H9 (cell line): ENCODE data around the gene PSTPIP1. TPM values are rescaled to one million over a fixed set of nuclear protein-coding genes. Genes with fewer than 3 reads are reported as not detected.

Experiments used
- DNase-seq: peaks from one replicate; pipeline ENCODE4 v3.0.0-alpha.2; 2017
- H2AFZ ChIP-seq: one replicate; pipeline ENCODE4 v1.6.1; 2013; ENCODE audit warnings: mild to moderate bottlenecking, low read length, control low read depth, moderate library complexity
- H2AK5ac ChIP-seq: 2 replicates; pipeline ENCODE4 v1.6.1; 2013; ENCODE audit warnings: low read length, control low read depth, mixed read lengths; ENCODE audit not compliant: insufficient read length
- H2BK120ac ChIP-seq: one replicate; pipeline ENCODE4 v1.6.1; 2013; ENCODE audit warnings: low read depth, mild to moderate bottlenecking, low read length, control low read depth, inconsistent platforms; ENCODE audit not compliant: poor library complexity, severe bottlenecking
- H2BK12ac ChIP-seq: 2 replicates; pipeline ENCODE4 v1.6.1; 2013; ENCODE audit warnings: low read length, control low read depth, mixed read lengths, low read depth; ENCODE audit not compliant: insufficient read length
- H2BK15ac ChIP-seq: 2 replicates; pipeline ENCODE4 v1.6.1; 2013; ENCODE audit warnings: low read depth, low read length, control low read depth
- H2BK20ac ChIP-seq: one replicate; pipeline ENCODE4 v1.6.1; 2013; ENCODE audit warnings: low read depth, mild to moderate bottlenecking, low read length, control low read depth, inconsistent platforms; ENCODE audit not compliant: poor library complexity, severe bottlenecking
- H2BK5ac ChIP-seq: 2 replicates; pipeline ENCODE4 v1.6.1; 2013; ENCODE audit warnings: low read length, control low read depth, mixed read lengths; ENCODE audit not compliant: insufficient read length
- H3K14ac ChIP-seq: 2 replicates; pipeline ENCODE4 v1.6.1; 2013; ENCODE audit warnings: low read length, control low read depth; ENCODE audit not compliant: insufficient read depth
- H3K18ac ChIP-seq: 2 replicates; pipeline ENCODE4 v1.6.1; 2013; ENCODE audit warnings: low read depth, mild to moderate bottlenecking, mixed read lengths, low read length, control low read depth; ENCODE audit not compliant: insufficient read length
- H3K23ac ChIP-seq: 2 replicates; pipeline ENCODE4 v1.6.1; 2013; ENCODE audit warnings: low read length, control low read depth, mixed read lengths, low read depth; ENCODE audit not compliant: insufficient read length
- H3K23me2 ChIP-seq: 2 replicates; pipeline ENCODE4 v1.6.1; 2013; ENCODE audit warnings: low read depth, mild to moderate bottlenecking, mixed read lengths, low read length, control low read depth; ENCODE audit not compliant: insufficient read length, poor library complexity, severe bottlenecking
- H3K27ac ChIP-seq: 2 replicates; pipeline ENCODE4 v1.5.1; 2013; ENCODE audit warnings: low read length, control low read depth, mixed read lengths, low read depth; ENCODE audit not compliant: insufficient read length
- H3K27me3 ChIP-seq: 2 replicates; pipeline ENCODE4 v1.6.1; 2013; ENCODE audit warnings: low read length, control low read depth, inconsistent platforms; ENCODE audit not compliant: insufficient read depth
- H3K4ac ChIP-seq: 2 replicates; pipeline ENCODE4 v1.6.1; 2013; ENCODE audit warnings: low read depth, mild to moderate bottlenecking, control low read depth, inconsistent platforms, low read length, moderate library complexity
- H3K4me1 ChIP-seq: 2 replicates; pipeline ENCODE4 v1.6.1; 2013; ENCODE audit warnings: low read length, control low read depth, inconsistent platforms; ENCODE audit not compliant: insufficient read depth
- H3K4me2 ChIP-seq: 2 replicates; pipeline ENCODE4 v1.6.1; 2013; ENCODE audit warnings: low read length, control low read depth, mixed read lengths; ENCODE audit not compliant: insufficient read length, insufficient read depth
- H3K56ac ChIP-seq: 2 replicates; pipeline ENCODE4 v1.6.1; 2013; ENCODE audit warnings: low read depth, mild to moderate bottlenecking, mixed read lengths, low read length, control low read depth; ENCODE audit not compliant: insufficient read length
- H3K79me1 ChIP-seq: 2 replicates; pipeline ENCODE4 v1.6.1; 2013; ENCODE audit warnings: low read depth, mild to moderate bottlenecking, moderate library complexity, low read length, control low read depth, inconsistent platforms; ENCODE audit not compliant: insufficient read depth, poor library complexity, severe bottlenecking
- H3K79me2 ChIP-seq: 2 replicates; pipeline ENCODE4 v1.6.1; 2013; ENCODE audit warnings: low read length, control low read depth, inconsistent platforms; ENCODE audit not compliant: insufficient read depth
- H3K9ac ChIP-seq: 2 replicates; pipeline ENCODE4 v1.6.1; 2013; ENCODE audit warnings: low read length, control low read depth, mixed read lengths; ENCODE audit not compliant: insufficient read length; ENCODE audit errors: extremely low read depth
- H3K9me3 ChIP-seq: one replicate; pipeline ENCODE4 v1.6.1; 2013; ENCODE audit warnings: low read depth, low read length, inconsistent platforms; ENCODE audit not compliant: control insufficient read depth
- H3T11ph ChIP-seq: one replicate; pipeline ENCODE4 v1.6.1; 2013; ENCODE audit warnings: mild to moderate bottlenecking, low read length, control low read depth, inconsistent platforms
- H4K20me1 ChIP-seq: one replicate; pipeline ENCODE4 v1.6.1; 2013; ENCODE audit not compliant: control insufficient read depth, insufficient read length, insufficient read depth
- H4K5ac ChIP-seq: 2 replicates; pipeline ENCODE4 v1.6.1; 2013; ENCODE audit warnings: low read depth, mild to moderate bottlenecking, mixed read lengths, low read length, control low read depth; ENCODE audit not compliant: insufficient read length
- H4K8ac ChIP-seq: replicated peaks from 2 replicates; pipeline ENCODE4 v1.6.1; 2013; ENCODE audit warnings: low read length, control low read depth, mixed read lengths, low read depth; ENCODE audit not compliant: insufficient read length
- H4K91ac ChIP-seq: 2 replicates; pipeline ENCODE4 v1.6.1; 2013; ENCODE audit warnings: low read depth, mild to moderate bottlenecking, moderate library complexity, mixed read lengths, low read length, control low read depth; ENCODE audit not compliant: insufficient read length
- H3K27ac Mint-ChIP-seq, 3 experiments: 2 replicates in 2 of 3; 3 replicates in 1 of 3; pipeline ENCODE4 v1.8.0; 2020 to 2021; ENCODE audit warnings: mixed read lengths in 3 of 3, mild to moderate bottlenecking in 1 of 3, moderate library complexity in 1 of 3
- H3K27me3 Mint-ChIP-seq: 2 replicates; pipeline ENCODE4 v1.8.0; 2021; ENCODE audit warnings: low read depth, mild to moderate bottlenecking, moderate library complexity, mixed read lengths
- H3K36me3 Mint-ChIP-seq, 3 experiments: 2 replicates in 2 of 3; 3 replicates in 1 of 3; pipeline ENCODE4 v1.8.0; 2020 to 2021; ENCODE audit warnings: low read depth in 3 of 3, mixed read lengths in 3 of 3; ENCODE audit not compliant: insufficient read depth in 1 of 3
- H3K4me1 Mint-ChIP-seq, 2 experiments: 2 replicates each; pipeline ENCODE4 v1.8.0; 2020; ENCODE audit warnings: mixed read lengths in 2 of 2
- H3K4me3 Mint-ChIP-seq, 2 experiments: 2 replicates in 1 of 2; 3 replicates in 1 of 2; pipeline ENCODE4 v1.8.0; 2020 to 2021; ENCODE audit warnings: mild to moderate bottlenecking in 2 of 2, mixed read lengths in 2 of 2, moderate library complexity in 1 of 2
- H3K9me3 Mint-ChIP-seq, 2 experiments: 2 replicates in 1 of 2; 3 replicates in 1 of 2; pipeline ENCODE4 v1.8.0; 2020; ENCODE audit warnings: mild to moderate bottlenecking in 2 of 2, mixed read lengths in 2 of 2, moderate library complexity in 1 of 2
- WGBS: extraction: QIAGEN DNeasy Blood & Tissue Kit; methylation state at CpG from one replicate; pipeline ENCODE4 v1.1.7; 2013; ENCODE audit warnings: missing lambda C conversion rate, low lambda C conversion rate, mixed read lengths; ENCODE audit not compliant: insufficient read length; ENCODE audit errors: extremely low coverage; 5-methylcytosine and 5-hydroxymethylcytosine counted together
- total RNA-seq: library from RNA; stranded (reverse); gene quantifications from 2 replicates; pipeline ENCODE4 v1.2.1, GENCODE V29; 2021
- TF ChIP-seq, protein P1 (sequence below): fragments of 200-600 bp; sonication (generic); conservative IDR thresholded peaks from 3 replicates; pipeline ENCODE4 v1.8.0; 2021; ENCODE audit warnings: antibody characterized with exemption, mild to moderate bottlenecking

The PSTPIP1 gene
- total RNA-seq, 1 experiment from 2014 or later, result 1.8 TPM

DNA sequence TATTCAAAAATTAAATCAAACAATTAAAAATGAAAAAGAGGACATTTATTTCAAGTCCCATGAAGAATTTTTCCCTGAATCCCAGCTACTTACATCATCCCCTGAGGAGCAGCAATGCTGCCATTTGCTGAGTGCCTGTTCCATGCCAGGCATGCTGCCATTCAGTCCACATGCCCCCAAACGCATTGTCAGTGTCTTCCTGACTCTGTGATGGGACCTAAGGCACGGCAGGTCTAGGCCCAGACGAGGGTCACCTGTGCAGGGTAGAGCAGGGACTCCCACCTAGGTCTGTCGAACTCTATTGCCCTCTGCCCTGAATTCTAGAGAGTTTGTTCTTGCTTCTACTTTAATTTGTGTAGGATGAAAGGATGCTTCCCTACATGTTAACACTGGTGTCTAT lies 7.0 kb downstream of the PSTPIP1 start:
- no peak for DNase-seq
- Histone ChIP-seq H3K23ac (no peak overlapping the region), H3K27ac (no peak overlapping the region), H3K14ac (no peak overlapping the region), H2BK120ac (no peak overlapping the region), H3K4me2 (no peak overlapping the region), H4K5ac (no peak overlapping the region), H3K9me3 (no peaks in the 10 kb centered on the region), H3K79me1 (no peaks in the 10 kb centered on the region), H4K91ac (no peak overlapping the region), H3K9ac (no peak overlapping the region), H2AK5ac (no peak overlapping the region), H3K18ac (no peak overlapping the region), H3K56ac (no peak overlapping the region), H3K27me3 (no peaks in the 10 kb centered on the region), H3K23me2 (no peaks in the 10 kb centered on the region), H4K20me1 (no peaks in the 10 kb centered on the region), H2BK15ac (no peak overlapping the region), H2BK5ac (no peak overlapping the region), H3T11ph (no peak overlapping the region), H4K8ac (no peak overlapping the region), H2BK20ac (no peak overlapping the region), H2AFZ (no peak overlapping the region), H3K4me1 (no peaks in the 10 kb centered on the region), H2BK12ac (no peak overlapping the region), H3K79me2 (no peaks in the 10 kb centered on the region), H3K4ac (no peak overlapping the region)
- TF ChIP-seq, protein P1, sequence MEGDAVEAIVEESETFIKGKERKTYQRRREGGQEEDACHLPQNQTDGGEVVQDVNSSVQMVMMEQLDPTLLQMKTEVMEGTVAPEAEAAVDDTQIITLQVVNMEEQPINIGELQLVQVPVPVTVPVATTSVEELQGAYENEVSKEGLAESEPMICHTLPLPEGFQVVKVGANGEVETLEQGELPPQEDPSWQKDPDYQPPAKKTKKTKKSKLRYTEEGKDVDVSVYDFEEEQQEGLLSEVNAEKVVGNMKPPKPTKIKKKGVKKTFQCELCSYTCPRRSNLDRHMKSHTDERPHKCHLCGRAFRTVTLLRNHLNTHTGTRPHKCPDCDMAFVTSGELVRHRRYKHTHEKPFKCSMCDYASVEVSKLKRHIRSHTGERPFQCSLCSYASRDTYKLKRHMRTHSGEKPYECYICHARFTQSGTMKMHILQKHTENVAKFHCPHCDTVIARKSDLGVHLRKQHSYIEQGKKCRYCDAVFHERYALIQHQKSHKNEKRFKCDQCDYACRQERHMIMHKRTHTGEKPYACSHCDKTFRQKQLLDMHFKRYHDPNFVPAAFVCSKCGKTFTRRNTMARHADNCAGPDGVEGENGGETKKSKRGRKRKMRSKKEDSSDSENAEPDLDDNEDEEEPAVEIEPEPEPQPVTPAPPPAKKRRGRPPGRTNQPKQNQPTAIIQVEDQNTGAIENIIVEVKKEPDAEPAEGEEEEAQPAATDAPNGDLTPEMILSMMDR, result no peak
- H3K4me3 Mint-ChIP-seq, result no peak overlapping the region
- H3K9me3 Mint-ChIP-seq, result no peaks in the 10 kb centered on the region
- no peak overlapping the region for H3K27ac Mint-ChIP-seq
- H3K4me1 Mint-ChIP-seq, result no peaks in the 10 kb centered on the region
- no CpG with 5 or more reads among the region's 4 CpGs for WGBS
- H3K27me3 Mint-ChIP-seq, result peaks cover 2% of the 10 kb centered on the region
- no peaks in the 10 kb centered on the region for H3K36me3 Mint-ChIP-seq
